MCF 10A (cell line): ENCODE data around the gene MACROD1. TPM values are rescaled to one million over a fixed set of nuclear protein-coding genes. Genes with fewer than 3 reads are reported as not detected.

Experiments used
- BruUV-seq: library from RNA; stranded (reverse); fragments of 400-500 nt; replicated peaks from 2 replicates; lab custom pipeline; 2021; lab: Mats Ljungman, UMichigan
- CTCF ChIA-PET: fragments of 300-600 bp; sonication (Branson Sonifier 250); formaldehyde crosslinking; extraction: SDS; loops from one replicate; lab custom pipeline; 2021; ENCODE audit warnings: antibody characterized with exemption, inconsistent platforms; lab: Yijun Ruan, JAX
- POLR2A ChIA-PET: fragments of 300-600, 350-650 bp; sonication (Branson Sonifier 250); formaldehyde crosslinking; extraction: SDS; loops from one replicate; lab custom pipeline; 2020; ENCODE audit warnings: antibody characterized with exemption, inconsistent platforms; lab: Yijun Ruan, JAX
- DNase-seq: peaks from one replicate; pipeline ENCODE4 v3.0.0-alpha.2; 2018; ENCODE audit not compliant: unreplicated experiment
- H3K27ac Mint-ChIP-seq: one replicate; pipeline ENCODE4 v1.8.0; 2022; ENCODE audit warnings: mild to moderate bottlenecking, low read depth, mixed read lengths; ENCODE audit not compliant: unreplicated experiment
- H3K27me3 Mint-ChIP-seq: one replicate; pipeline ENCODE4 v1.8.0; 2022; ENCODE audit warnings: mixed read lengths; ENCODE audit not compliant: insufficient read depth, unreplicated experiment
- H3K36me3 Mint-ChIP-seq: one replicate; pipeline ENCODE4 v1.8.0; 2022; ENCODE audit warnings: mild to moderate bottlenecking, moderate library complexity, mixed read lengths; ENCODE audit not compliant: insufficient read depth, unreplicated experiment
- H3K4me1 Mint-ChIP-seq: one replicate; pipeline ENCODE4 v1.8.0; 2022; ENCODE audit warnings: mixed read lengths; ENCODE audit not compliant: insufficient read depth, unreplicated experiment
- H3K4me3 Mint-ChIP-seq: one replicate; pipeline ENCODE4 v1.8.0; 2022; ENCODE audit warnings: mild to moderate bottlenecking, moderate library complexity, mixed read lengths; ENCODE audit not compliant: unreplicated experiment
- H3K9me3 Mint-ChIP-seq: one replicate; pipeline ENCODE4 v1.8.0; 2022; ENCODE audit warnings: mixed read lengths; ENCODE audit not compliant: unreplicated experiment
- intact Hi-C: fragments of 100-400 bp; cut with micrococcal nuclease; formaldehyde crosslinking; loops from 2 replicates; pipeline ENCODE4 v1.14.1; 2022
- total RNA-seq: library from RNA; stranded (reverse); gene quantifications from 2 replicates; pipeline ENCODE4 v1.2.3, GENCODE V29; 2022
- TF ChIP-seq, protein P1 (sequence below): fragments of 200-600 bp; IDR thresholded peaks from one replicate; pipeline ENCODE4 v1.8.0; 2022; ENCODE audit warnings: antibody characterized with exemption, mild to moderate bottlenecking; ENCODE audit not compliant: unreplicated experiment

Gene MACROD1
- total RNA-seq, 1 experiment from 2014 or later: 15.1 TPM

DNA sequence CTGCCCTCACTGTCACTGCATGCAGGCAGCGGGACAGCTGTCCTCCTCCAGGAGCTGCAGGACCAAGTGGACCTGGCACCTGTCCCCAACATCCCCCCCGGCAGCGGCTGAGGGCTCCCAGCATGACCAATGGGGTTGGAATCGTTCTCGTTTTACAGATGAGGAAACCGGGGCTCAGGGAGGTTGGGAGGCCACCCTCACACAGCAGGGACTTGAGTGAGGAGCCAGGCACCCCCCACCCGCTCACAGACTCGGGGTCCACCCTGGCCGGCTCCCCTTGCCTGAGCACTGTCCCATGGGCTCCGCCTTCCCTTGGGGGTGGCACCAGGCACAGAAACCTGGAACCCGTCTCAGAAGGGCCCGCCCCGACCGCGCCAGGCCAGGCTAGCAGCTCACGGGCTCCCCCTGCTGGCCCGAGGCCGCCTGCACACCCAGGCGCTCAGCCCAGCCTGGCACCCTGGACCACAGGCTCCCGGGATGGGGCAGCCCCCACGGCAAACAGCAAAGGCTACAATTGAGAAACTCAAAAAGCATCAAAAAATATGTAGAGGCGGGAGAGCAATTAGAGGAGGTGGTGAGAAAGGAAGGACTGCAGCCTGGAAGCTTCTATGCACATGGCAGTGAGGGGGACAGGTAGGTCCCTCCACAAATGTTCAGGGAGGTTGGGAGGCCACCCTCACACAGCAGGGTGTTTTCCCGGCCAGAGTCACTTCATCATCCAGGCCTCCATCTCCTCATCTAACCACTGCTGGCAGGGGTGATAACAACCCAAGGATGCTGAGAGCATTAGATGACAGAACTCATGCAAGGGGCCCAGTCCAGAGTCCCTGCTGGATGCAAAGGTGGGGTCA lies 12.8 kb downstream of the MACROD1 start:
- Mint-ChIP-seq H3K27me3 (no peaks in the 10 kb centered on the region), H3K4me3 (no peak overlapping the region), H3K36me3 (no peaks in the 10 kb centered on the region), H3K4me1 (no peaks in the 10 kb centered on the region), H3K9me3 (no peaks in the 10 kb centered on the region), H3K27ac (no peak overlapping the region)
- CTCF ChIA-PET: interaction anchor here (0.6 to 2.3 kb wide), 20 partner anchors 10 to 385 kb away, joined by 3 to 10 read pairs (median 4); partner anchors contain the start of gene MACROD1
- intact Hi-C loops: loop anchor here (1.0 kb wide), 1 partner anchor 386 kb away; no protein-coding TSS in a partner anchor
- TF ChIP-seq, protein P1, sequence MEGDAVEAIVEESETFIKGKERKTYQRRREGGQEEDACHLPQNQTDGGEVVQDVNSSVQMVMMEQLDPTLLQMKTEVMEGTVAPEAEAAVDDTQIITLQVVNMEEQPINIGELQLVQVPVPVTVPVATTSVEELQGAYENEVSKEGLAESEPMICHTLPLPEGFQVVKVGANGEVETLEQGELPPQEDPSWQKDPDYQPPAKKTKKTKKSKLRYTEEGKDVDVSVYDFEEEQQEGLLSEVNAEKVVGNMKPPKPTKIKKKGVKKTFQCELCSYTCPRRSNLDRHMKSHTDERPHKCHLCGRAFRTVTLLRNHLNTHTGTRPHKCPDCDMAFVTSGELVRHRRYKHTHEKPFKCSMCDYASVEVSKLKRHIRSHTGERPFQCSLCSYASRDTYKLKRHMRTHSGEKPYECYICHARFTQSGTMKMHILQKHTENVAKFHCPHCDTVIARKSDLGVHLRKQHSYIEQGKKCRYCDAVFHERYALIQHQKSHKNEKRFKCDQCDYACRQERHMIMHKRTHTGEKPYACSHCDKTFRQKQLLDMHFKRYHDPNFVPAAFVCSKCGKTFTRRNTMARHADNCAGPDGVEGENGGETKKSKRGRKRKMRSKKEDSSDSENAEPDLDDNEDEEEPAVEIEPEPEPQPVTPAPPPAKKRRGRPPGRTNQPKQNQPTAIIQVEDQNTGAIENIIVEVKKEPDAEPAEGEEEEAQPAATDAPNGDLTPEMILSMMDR: peak; percentile 98
- POLR2A ChIA-PET: interaction anchor here (0.9 to 1.3 kb wide), 4 partner anchors 10 to 315 kb away, joined by 3 to 5 read pairs (median 4); no protein-coding TSS in a partner anchor
- BruUV-seq: no TSS peak
- DNase-seq: peak; percentile 53

DNA sequence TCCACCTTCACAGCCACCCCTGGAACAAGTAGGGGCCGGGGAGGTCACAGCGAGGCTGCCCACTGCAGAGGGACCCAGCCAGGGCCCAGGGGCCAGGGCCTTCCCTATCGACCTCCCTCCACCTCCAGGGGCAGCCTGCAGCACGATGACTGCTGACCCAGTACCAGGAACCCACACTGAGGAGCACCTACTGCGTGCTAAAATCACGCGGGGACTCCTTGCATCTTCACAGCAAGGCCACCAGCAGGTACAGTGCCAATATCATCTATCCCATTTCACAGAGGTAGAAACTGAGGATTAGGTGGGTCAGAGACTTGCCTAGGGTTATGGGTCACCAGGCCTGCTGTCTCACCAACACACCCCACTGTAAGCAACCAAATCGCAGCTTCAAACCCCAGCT lies 14.6 kb downstream of the MACROD1 start:
- BruUV-seq: no TSS peak
- no peak for DNase-seq
- Mint-ChIP-seq H3K27me3 (no peaks in the 10 kb centered on the region), H3K36me3 (no peaks in the 10 kb centered on the region), H3K4me3 (no peak overlapping the region), H3K27ac (no peak overlapping the region), H3K4me1 (no peaks in the 10 kb centered on the region), H3K9me3 (no peaks in the 10 kb centered on the region)
- TF ChIP-seq, protein P1: no peak
- POLR2A ChIA-PET: no interaction called here
- intact Hi-C loops: no loop called here
- CTCF ChIA-PET: interaction anchor here (1.4 to 4.3 kb wide), 6 partner anchors 13 to 314 kb away, joined by 3 to 45 read pairs (median 6); partner anchors contain the start of gene MARK2

DNA sequence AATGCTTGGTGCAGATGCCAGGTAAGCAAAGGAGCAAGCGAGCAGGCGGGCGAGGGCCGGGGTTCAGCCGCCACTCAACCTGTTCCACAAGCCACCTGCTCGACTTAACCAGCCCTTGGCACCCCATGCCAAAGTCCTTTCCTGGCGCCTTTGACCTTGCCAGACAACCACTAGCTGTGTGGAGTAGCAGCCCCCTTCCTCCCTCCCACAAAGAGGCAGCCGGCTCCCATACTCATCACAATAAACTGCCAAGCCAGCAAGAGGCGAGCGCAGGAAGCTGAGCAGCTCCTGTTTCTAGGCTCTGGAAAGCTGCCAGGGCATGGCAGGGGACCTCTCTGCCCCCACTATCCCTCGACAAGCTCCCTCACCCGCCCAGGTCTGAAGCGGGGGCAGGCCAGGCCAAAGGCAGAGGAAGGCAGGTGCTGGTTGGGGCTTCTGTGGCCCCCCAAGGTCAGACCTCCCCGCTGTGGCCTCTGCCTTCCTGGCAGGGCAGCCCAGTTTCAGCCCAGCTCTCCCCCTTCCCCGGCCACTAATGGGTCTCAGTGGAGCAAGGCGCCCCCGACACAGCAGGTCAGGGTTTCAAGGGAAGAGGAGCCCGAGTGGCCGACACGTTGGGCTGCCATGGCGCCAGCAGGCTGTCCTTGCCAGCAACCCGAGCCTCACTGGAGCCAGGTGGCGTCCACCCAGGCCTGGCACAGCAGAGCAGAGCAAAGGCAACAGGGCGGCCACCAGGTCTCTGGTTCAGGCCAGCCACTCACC lies 15.3 kb downstream of the MACROD1 start:
- BruUV-seq: no TSS peak
- no peaks in the 10 kb centered on the region for H3K4me1 Mint-ChIP-seq
- DNase-seq: no peak
- intact Hi-C loops: no loop called here
- TF ChIP-seq, protein P1: no peak
- H3K36me3 Mint-ChIP-seq: no peaks in the 10 kb centered on the region
- POLR2A ChIA-PET: interaction anchor here (1.1 kb wide), 1 partner anchor 165 kb away, joined by 3 read pairs; the partner anchor contains the start of gene OTUB1
- no peaks in the 10 kb centered on the region for H3K9me3 Mint-ChIP-seq
- H3K27me3 Mint-ChIP-seq: no peaks in the 10 kb centered on the region
- CTCF ChIA-PET: interaction anchor here (0.6 to 4.3 kb wide), 12 partner anchors 13 to 314 kb away, joined by 3 to 45 read pairs (median 3); partner anchors contain the start of gene MARK2
- no peak overlapping the region for H3K4me3 Mint-ChIP-seq
- H3K27ac Mint-ChIP-seq: no peak overlapping the region
